SK-N-SH treated with all-trans-retinoic acid at 6 μM for 48 hours (cell line): Measurements from ENCODE around the gene CYP24A1.

Experiments
- ATAC-seq: fragments of 200-7000 bp; cut with Tn5 transposase; 3 replicates; pipeline ENCODE4 v1.9.1; 2020; ENCODE audit warnings: mild to moderate bottlenecking, moderate library complexity
- CREB5 ChIP-seq: fragments of 250-450 bp; sonication (Bioruptor Pico); IDR thresholded peaks from 2 replicates; pipeline ENCODE4 v1.5.1; 2020; ENCODE audit warnings: low read depth, mild to moderate bottlenecking, moderate library complexity
- ESRRG ChIP-seq: fragments of 250-450 bp; sonication (Bioruptor Pico); IDR thresholded peaks from 2 replicates; pipeline ENCODE4 v1.6.1; 2021; ENCODE audit warnings: mild to moderate bottlenecking
- GLIS3 ChIP-seq: fragments of 250-450 bp; sonication (Bioruptor Pico); IDR thresholded peaks from 2 replicates; pipeline ENCODE4 v1.5.0; 2020; ENCODE audit warnings: mild to moderate bottlenecking, moderate library complexity
- ISL1 ChIP-seq: fragments of 250-450 bp; sonication (Bioruptor Pico); IDR thresholded peaks from 2 replicates; pipeline ENCODE4 v2.1.2; 2022; ENCODE audit warnings: mild to moderate bottlenecking, moderate library complexity
- PPARA ChIP-seq: fragments of 250-450 bp; sonication (Bioruptor Pico); IDR thresholded peaks from 2 replicates; pipeline ENCODE4 v1.5.0; 2020; ENCODE audit warnings: mild to moderate bottlenecking, borderline replicate concordance
- RARB ChIP-seq: fragments of 250-450 bp; sonication (Bioruptor Pico); IDR thresholded peaks from 2 replicates; pipeline ENCODE4 v1.8.0; 2021; ENCODE audit warnings: mild to moderate bottlenecking, moderate library complexity
- SNAI2 ChIP-seq: fragments of 250-450 bp; sonication (Bioruptor Pico); IDR thresholded peaks from 2 replicates; pipeline ENCODE4 v1.5.0; 2020; ENCODE audit warnings: mild to moderate bottlenecking, moderate library complexity
- TCF4 ChIP-seq: fragments of 250-450 bp; sonication (Bioruptor Pico); IDR thresholded peaks from 2 replicates; pipeline ENCODE4 v1.8.0; 2021; ENCODE audit warnings: mild to moderate bottlenecking, moderate library complexity, borderline replicate concordance
- TSHZ2 ChIP-seq: fragments of 250-450 bp; sonication (Bioruptor Pico); IDR thresholded peaks from 2 replicates; pipeline ENCODE4 v1.5.0; 2020; ENCODE audit warnings: mild to moderate bottlenecking, moderate library complexity
- ZC3H10 ChIP-seq: fragments of 250-450 bp; sonication (Bioruptor Pico); IDR thresholded peaks from 2 replicates; pipeline ENCODE4 v1.5.1; 2021; ENCODE audit warnings: mild to moderate bottlenecking, moderate library complexity
- ZFP3 ChIP-seq: fragments of 250-450 bp; sonication (Bioruptor Pico); IDR thresholded peaks from 2 replicates; pipeline ENCODE4 v1.5.0; 2020; ENCODE audit warnings: mild to moderate bottlenecking, moderate library complexity
- ZNF565 ChIP-seq: fragments of 450-650 bp; formaldehyde crosslinking; conservative IDR thresholded peaks from 2 replicates; pipeline ENCODE4 v1.5.0; 2020; ENCODE audit warnings: low read depth, mild to moderate bottlenecking, moderate library complexity
- ZNF70 ChIP-seq: fragments of 450-650 bp; formaldehyde crosslinking; IDR thresholded peaks from 2 replicates; pipeline ENCODE4 v1.5.0; 2020; ENCODE audit warnings: mild to moderate bottlenecking, moderate library complexity
- ZNF8 ChIP-seq: fragments of 450-650 bp; formaldehyde crosslinking; IDR thresholded peaks from 2 replicates; pipeline ENCODE4 v1.5.0; 2020; ENCODE audit warnings: mild to moderate bottlenecking, moderate library complexity
- TF ChIP-seq, protein P1 (sequence below): fragments of 250-450 bp; sonication (Bioruptor Pico); IDR thresholded peaks from 2 replicates; pipeline ENCODE4 v1.8.0; 2021; ENCODE audit warnings: low read depth, mild to moderate bottlenecking, moderate library complexity, borderline replicate concordance

CYP24A1 gene

DNA sequence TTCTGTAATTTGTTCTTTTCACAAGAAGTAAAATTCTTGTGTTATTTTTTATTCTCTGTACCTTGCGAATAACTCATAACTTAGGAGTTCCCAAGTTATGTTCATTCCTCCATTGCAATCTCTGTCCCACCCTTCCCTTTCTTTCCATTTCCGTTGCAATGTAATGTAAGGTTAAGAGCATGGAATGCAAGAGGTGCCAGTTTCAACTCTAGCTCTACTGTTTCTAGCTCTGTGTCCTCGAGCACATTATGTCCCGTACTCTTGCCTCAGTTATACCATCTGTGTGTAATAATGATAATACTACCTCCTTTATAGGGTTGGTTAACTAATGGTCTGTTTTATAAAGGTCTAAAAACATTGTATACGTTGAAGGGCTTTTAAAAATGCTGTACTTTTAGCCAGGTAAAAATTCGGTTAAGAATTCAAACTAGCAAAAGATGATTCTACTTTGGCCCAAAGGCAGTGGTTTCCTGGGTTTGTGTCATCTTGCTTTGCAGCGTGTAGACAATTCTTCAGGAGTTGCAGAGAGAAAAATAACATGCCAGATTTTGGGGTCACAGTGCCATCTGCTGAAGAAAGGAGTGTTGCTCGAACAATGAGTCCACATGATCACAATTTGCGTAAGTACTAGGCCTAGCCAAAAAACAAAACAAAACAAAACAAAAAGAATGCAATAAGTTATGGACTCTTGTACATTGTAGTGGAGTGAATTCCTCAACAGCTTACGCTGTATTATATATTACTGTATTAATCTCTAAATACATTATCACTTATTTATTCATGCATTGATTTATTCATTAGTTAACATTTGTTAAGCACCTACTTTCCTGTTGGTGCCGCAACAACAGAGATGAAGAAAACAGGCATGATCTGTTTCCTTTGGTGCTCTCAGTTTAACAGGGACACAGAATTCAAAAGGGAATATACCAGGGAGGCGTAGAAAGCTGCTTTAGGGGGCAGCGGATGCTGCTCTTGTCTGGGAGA is 24.1 kb upstream of the CYP24A1 start:
- peak; percentile 79 for ATAC-seq
- TF ChIP-seq RARB (CRISPR knock-in tag): no peak
- TF ChIP-seq, all 23 proteins: peak for 0

DNA sequence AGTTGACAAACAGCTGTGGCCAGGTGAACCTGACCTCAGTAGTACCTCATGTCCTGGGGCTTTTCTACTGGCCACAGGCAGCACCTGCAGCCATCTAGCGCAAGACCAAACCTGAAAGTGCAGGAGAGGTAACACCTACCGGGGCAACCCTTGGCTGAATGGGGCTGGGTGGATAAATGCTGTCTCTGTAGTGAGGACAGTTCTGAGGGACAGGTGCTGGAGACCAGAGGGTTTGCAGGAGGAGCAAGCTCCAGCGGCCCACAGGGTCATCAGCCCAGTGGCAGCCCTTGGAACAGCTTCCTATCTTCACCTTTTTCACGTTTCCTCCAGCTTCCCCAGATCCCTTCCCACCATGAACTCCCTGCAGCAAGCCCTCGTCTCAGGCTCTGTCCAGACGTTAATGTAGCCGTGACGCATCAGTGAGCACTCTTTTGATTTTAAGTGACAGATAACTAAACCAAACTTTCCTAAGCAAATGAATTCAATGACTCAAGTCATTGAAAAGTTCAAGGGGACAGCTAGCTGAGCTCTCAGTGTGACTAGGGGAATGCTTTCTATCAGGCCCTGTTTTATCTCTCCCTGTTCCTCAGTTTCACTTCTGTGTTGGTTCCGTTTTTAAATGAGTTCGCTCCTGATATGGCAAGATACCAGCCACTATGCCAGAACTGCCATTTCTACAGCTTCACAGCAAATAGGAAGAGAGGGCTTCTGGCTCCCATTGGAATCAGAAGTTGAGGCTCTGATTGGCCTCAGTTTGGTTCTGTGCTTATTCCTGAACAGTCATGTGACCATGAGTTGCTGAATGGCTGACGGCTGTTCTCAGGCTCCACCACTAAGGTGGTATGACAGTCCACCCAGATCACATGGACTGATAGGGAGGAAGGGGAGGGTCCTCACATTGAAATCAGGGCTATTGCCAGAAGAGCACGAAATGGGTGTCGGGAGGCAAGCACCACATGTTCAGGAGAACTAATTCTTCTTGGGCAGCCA is 22.0 kb upstream of the CYP24A1 start:
- no peak for ATAC-seq
- TF ChIP-seq CREB5 (CRISPR knock-in tag) (no peak), TCF4 (CRISPR knock-in tag) (no peak), ZNF565 (CRISPR knock-in tag) (no peak), GLIS3 (CRISPR knock-in tag) (no peak)
- TF ChIP-seq, all 23 proteins: peak for 0

GRCh38 chr20:54194724-54195438 is 21.1 kb upstream of the CYP24A1 start:
- peak; percentile 55 for ATAC-seq
- TF ChIP-seq ZNF8 (CRISPR knock-in tag) (no peak), TSHZ2 (CRISPR knock-in tag) (no peak), GLIS3 (CRISPR knock-in tag) (no peak), ZC3H10 (CRISPR knock-in tag) (no peak), SNAI2 (CRISPR knock-in tag) (no peak)
- TF ChIP-seq, all 23 proteins: peak for 0

DNA sequence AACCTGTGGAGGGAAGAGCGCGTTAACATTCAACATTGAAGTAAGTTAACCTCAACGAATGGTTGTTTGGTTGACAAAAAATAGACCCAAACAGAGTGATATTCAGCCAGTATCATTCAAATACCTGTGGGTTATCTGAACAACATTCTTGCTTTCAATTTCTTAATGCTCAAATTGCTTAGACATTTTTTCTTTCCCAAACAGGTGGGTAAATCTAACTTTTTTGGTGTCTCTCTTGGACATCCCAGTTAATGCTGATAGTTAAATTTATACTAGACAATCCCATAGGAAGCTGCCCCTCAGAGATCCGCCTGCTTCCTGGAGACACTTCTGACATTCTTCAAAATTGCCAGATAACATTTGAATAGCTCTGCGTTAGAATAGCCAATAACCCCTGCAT is 20.0 kb upstream of the CYP24A1 start:
- no peak for ATAC-seq
- no peak for TF ChIP-seq PPARA (CRISPR knock-in tag)
- no peak for TF ChIP-seq ISL1 (CRISPR knock-in tag)
- TF ChIP-seq RARB (CRISPR knock-in tag): no peak
- TF ChIP-seq, protein P1, sequence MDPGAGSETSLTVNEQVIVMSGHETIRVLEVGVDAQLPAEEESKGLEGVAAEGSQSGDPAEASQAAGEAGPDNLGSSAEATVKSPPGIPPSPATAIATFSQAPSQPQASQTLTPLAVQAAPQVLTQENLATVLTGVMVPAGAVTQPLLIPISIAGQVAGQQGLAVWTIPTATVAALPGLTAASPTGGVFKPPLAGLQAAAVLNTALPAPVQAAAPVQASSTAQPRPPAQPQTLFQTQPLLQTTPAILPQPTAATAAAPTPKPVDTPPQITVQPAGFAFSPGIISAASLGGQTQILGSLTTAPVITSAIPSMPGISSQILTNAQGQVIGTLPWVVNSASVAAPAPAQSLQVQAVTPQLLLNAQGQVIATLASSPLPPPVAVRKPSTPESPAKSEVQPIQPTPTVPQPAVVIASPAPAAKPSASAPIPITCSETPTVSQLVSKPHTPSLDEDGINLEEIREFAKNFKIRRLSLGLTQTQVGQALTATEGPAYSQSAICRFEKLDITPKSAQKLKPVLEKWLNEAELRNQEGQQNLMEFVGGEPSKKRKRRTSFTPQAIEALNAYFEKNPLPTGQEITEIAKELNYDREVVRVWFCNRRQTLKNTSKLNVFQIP (CRISPR knock-in tag): no peak
- no peak for TF ChIP-seq GLIS3 (CRISPR knock-in tag)
- no peak for TF ChIP-seq TCF4 (CRISPR knock-in tag)
- no peak for TF ChIP-seq TSHZ2 (CRISPR knock-in tag)
- TF ChIP-seq ZNF70 (CRISPR knock-in tag): no peak
- no peak for TF ChIP-seq ZNF565 (CRISPR knock-in tag)
- TF ChIP-seq SNAI2 (CRISPR knock-in tag): no peak
- no peak for TF ChIP-seq ESRRG
- no peak for TF ChIP-seq ZC3H10 (CRISPR knock-in tag)
- no peak for TF ChIP-seq ZFP3 (CRISPR knock-in tag)
- TF ChIP-seq, all 23 proteins: peak for 0
